Fibroblast of the aortic adventitia (primary cell): ENCODE measurements around the gene HTR2C. TPM values are rescaled to one million over a fixed set of nuclear protein-coding genes. Genes with fewer than 3 reads are reported as not detected.
"Not testable (repeated sequence)": the region's sequence is repeated elsewhere in the genome, so short reads cannot be mapped to it uniquely, and the experiment has no call there.

Source experiments
- DNase-seq: peaks from one replicate; pipeline ENCODE4 v3.0.0-alpha.2; 2010; ENCODE audit warnings: low read depth
- H3K4me3 ChIP-seq: 2 replicates; pipeline ENCODE4 v1.5.1; 2011; ENCODE audit warnings: low read depth, mild to moderate bottlenecking, control low read depth, low read length, moderate library complexity
- CTCF ChIP-seq: IDR thresholded peaks from 2 replicates; pipeline ENCODE4 v1.5.1; 2011; ENCODE audit warnings: mild to moderate bottlenecking, low read length, control low read depth, inconsistent platforms; ENCODE audit not compliant: insufficient read depth
- total RNA-seq: library from RNA; depleted of rRNA; stranded (reverse); fragments of >200 nt; gene quantifications from 2 replicates; pipeline ENCODE4 v1.2.3, GENCODE V29; 2012; ENCODE audit warnings: low replicate concordance

The HTR2C gene
- total RNA-seq, 1 donor = not detected

GRCh38 chrX:114619874-114620273 is 36.0 kb downstream of the HTR2C start:
- no peak for DNase-seq
- H3K4me3 ChIP-seq = no peak overlapping the region
- peak; percentile 65 for TF ChIP-seq CTCF

GRCh38 chrX:114626323-114626722 is 42.4 kb downstream of the HTR2C start:
- TF ChIP-seq CTCF = peak; percentile 51
- H3K4me3 ChIP-seq = no peak overlapping the region
- DNase-seq = peak; percentile 50

DNA sequence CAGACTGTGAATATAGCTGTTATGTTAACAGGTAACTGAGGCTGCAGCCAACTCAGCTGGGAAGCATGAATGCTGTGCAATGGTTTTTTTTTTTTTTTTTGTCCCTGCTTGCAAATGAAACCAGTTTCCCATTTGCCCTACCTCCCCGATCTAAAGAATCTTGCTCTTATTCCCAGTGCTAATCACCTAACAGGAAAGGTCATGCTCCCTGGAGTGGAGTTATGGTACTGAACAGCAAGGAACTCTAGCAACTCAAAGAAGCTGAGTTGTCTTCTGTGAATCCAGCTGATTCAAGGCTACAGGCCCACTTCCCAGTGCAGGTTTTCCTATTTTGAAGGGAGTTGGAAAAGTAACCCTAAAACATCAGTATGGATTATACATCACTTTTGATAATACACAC is 52.1 kb downstream of the HTR2C start:
- no peak for DNase-seq
- TF ChIP-seq CTCF = no peak
- no peak overlapping the region for H3K4me3 ChIP-seq

- TF ChIP-seq CTCF = no peak
- DNase-seq = no peak
- no peak overlapping the region for H3K4me3 ChIP-seq
Measured at GRCh38 chrX:114650351-114650750, 66.5 kb downstream of the HTR2C start.

GRCh38 chrX:114675365-114675764 is 91.5 kb downstream of the HTR2C start:
- H3K4me3 ChIP-seq = no peak overlapping the region
- peak; percentile 61 for DNase-seq
- TF ChIP-seq CTCF = no peak

DNA sequence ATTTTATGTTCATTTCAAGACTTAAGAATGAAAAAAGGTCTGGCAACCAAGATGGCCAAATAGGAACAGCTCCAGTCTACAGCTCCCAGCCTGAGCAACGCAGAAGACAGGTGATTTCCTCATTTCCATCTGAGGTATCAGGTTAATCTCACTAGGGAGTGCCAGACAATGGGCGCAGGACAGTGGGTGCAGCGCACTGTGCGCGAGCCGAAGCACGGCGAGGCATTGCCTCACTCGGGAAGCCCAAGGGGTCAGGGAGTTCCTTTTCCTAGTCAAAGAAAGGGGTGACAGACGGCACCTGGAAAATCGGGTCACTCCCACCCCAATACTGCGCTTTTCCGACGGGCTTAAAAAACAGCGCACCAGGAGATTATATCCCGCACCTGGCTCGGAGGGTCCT is 116.6 kb downstream of the HTR2C start:
- DNase-seq, H3K4me3 ChIP-seq: not testable (repeated sequence)

DNA sequence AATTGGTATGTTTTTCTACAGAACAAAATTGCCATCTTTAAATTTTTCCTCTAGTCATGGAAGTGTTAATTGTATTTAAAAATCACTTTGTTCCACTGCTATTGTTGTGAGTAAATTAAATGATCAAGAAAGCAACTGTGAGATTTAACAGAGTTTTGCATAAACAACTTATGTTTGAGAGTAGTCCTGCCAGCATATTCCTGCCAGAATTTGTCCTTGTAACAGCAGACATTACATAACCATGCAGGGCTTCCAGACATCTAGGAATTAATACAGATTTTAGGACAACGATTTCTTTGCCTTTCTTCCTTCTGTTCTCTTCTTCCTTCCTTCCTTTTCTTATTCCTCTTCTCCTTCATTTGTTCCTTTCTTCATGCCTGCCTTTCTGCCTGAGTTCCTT is 125.5 kb downstream of the HTR2C start:
- DNase-seq = no peak
- TF ChIP-seq CTCF = no peak
- H3K4me3 ChIP-seq = no peak overlapping the region
